HepG2 (cell line): ENCODE results near the gene SDC4. TPM values are rescaled to one million over a fixed set of nuclear protein-coding genes. Genes with fewer than 3 reads are reported as not detected.
A peak's percentile ranks its signal among the peaks of the same experiment; 100 is the strongest.

Source experiments
- AGO2 ChIP-seq: fragments of 200-400 bp; formaldehyde crosslinking; optimal IDR thresholded peaks from 2 replicates; pipeline ENCODE3; 2017; ENCODE audit warnings: mild to moderate bottlenecking, low read depth, low read length, moderate library complexity
- BORCS8-MEF2B ChIP-seq: sonication (generic); formaldehyde crosslinking; IDR thresholded peaks from 2 replicates; pipeline ENCODE4 v1.8.0; 2022; ENCODE audit warnings: mild to moderate bottlenecking, missing genetic modification reagents
- FOXK1 ChIP-seq: sonication (generic); formaldehyde crosslinking; IDR thresholded peaks from 2 replicates; pipeline ENCODE4 v1.4.0; 2020; ENCODE audit warnings: low read depth, missing genetic modification reagents, borderline replicate concordance
- HDAC1 ChIP-seq: sonication (generic); formaldehyde crosslinking; IDR thresholded peaks from 2 replicates; pipeline ENCODE4 v1.5.1; 2020; ENCODE audit warnings: mild to moderate bottlenecking, missing genetic modification reagents
- MIXL1 ChIP-seq: IDR thresholded peaks from 2 replicates; pipeline ENCODE4 v1.6.1; 2016
- MXD4 ChIP-seq: IDR thresholded peaks from 2 replicates; pipeline ENCODE4 v1.6.1; 2016; ENCODE audit warnings: mild to moderate bottlenecking, missing biosample characterization, missing genetic modification reagents
- NFKB2 ChIP-seq: sonication (generic); formaldehyde crosslinking; IDR thresholded peaks from 2 replicates; pipeline ENCODE4 v1.4.0; 2020; ENCODE audit warnings: missing genetic modification reagents, borderline replicate concordance
- PLRG1 ChIP-seq: fragments of 450-650 bp; conservative IDR thresholded peaks from 2 replicates; pipeline ENCODE4 v1.6.1; 2016
- ZNF256 ChIP-seq: sonication (generic); formaldehyde crosslinking; conservative IDR thresholded peaks from 2 replicates; pipeline ENCODE4 v1.4.0; 2020; ENCODE audit warnings: missing genetic modification reagents
- ZNF614 ChIP-seq: IDR thresholded peaks from 2 replicates; pipeline ENCODE4 v1.6.1; 2018; ENCODE audit warnings: missing biosample characterization, missing genetic modification reagents, inconsistent platforms, borderline replicate concordance
- ZNF766 ChIP-seq: sonication (generic); formaldehyde crosslinking; IDR thresholded peaks from 2 replicates; pipeline ENCODE4 v1.5.0; 2020; ENCODE audit warnings: missing genetic modification reagents, borderline replicate concordance
- polyA plus RNA-seq, 8 experiments: library from polyadenylated mRNA; depleted of rRNA in 3 of 8; stranded (reverse) in 7 of 8; unstranded in 1 of 8; fragments of >200 nt; fragmentation: Illumina TruSeq in 4 of 8; extraction: Trizol in 4 of 8; gene quantifications; 2 replicates each; pipeline versions ENCODE4 v1.2.1 to v1.2.3, GENCODE V29; 2011 to 2016; ENCODE audit warnings: low read depth in 4 of 8, missing spikeins in 1 of 8, mixed read lengths in 1 of 8; ENCODE audit not compliant: insufficient read depth in 1 of 8
- total RNA-seq, 5 experiments: library from RNA; depleted of rRNA; stranded (reverse); fragments of >200 nt; fragmentation: Illumina TruSeq; extraction: Trizol; gene quantifications; 2 replicates each; pipeline ENCODE4 v1.2.3, GENCODE V29; 2016; ENCODE audit warnings: low read depth in 1 of 5
- TF ChIP-seq, protein P1 (sequence below): IDR thresholded peaks from 2 replicates; pipeline ENCODE4 v1.6.1; 2016; ENCODE audit warnings: low read depth, borderline replicate concordance
- TF ChIP-seq, protein P2 (sequence below): IDR thresholded peaks from 2 replicates; pipeline ENCODE4 v1.6.1; 2016; ENCODE audit warnings: missing compliant biosample characterization, missing genetic modification reagents, borderline replicate concordance
- TF ChIP-seq, protein P3 (sequence below): IDR thresholded peaks from 2 replicates; pipeline ENCODE4 v1.6.1; 2016
- TF ChIP-seq, protein P4 (sequence below), 2 experiments: sonication (generic) in 1 of 2; formaldehyde crosslinking in 1 of 2; IDR thresholded peaks; 2 replicates each; pipeline versions ENCODE4 v1.4.0 to v1.6.1; 2018 to 2020; ENCODE audit warnings: missing genetic modification reagents in 2 of 2, borderline replicate concordance in 1 of 2, low read depth in 1 of 2, mild to moderate bottlenecking in 1 of 2, missing biosample characterization in 1 of 2
- TF ChIP-seq, protein P5 (sequence below): sonication (generic); formaldehyde crosslinking; IDR thresholded peaks from 2 replicates; pipeline ENCODE4 v1.5.1; 2020; ENCODE audit warnings: mild to moderate bottlenecking, missing genetic modification reagents
- TF ChIP-seq, protein P6 (sequence below): sonication (generic); formaldehyde crosslinking; IDR thresholded peaks from 2 replicates; pipeline ENCODE4 v1.4.0; 2020; ENCODE audit warnings: missing genetic modification reagents, borderline replicate concordance

SDC4 gene
- total and polyA plus RNA-seq, 2 of the 13 experiments (the other 11 are each of a cell fraction or from before 2014, with no cell fraction given), result 49.0 to 65.1 TPM

DNA sequence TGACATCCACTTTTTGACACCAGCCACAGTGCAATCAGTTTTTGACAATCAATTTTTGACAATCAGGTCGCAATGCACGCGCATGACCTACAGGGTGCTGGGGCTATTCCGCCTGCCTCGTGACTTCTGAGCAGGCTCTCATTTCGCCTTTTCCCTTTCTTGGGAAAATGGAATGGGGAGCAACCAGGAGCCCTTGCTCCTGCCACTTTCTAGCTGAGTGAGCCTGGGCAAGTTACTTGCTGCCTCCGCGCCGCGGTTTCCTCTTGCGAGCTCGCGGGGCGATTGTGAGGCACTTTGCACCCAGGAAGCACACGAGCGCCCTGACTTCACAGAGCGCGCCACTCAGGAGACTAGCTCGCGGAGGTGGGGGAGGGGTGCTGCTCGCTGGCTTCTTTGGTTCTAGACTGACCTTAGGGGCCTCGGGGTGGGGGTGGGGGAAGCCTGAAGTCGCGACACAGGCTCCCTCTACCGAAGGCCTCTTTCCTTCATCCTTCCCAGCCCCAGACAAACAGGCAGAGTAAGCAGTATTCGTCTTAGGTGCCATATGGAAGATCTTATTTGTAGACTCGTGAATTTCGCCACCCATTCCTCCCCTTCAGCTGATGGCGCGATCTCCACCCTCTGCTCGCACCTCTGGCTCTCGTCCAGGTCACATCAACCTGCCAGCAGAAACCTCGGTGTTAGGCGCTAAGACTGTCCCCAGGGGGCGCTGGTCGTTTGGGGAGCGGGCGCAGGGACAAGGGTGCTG, 25.3 kb upstream of the SDC4 start (continued):
- TF ChIP-seq FOXK1 (CRISPR knock-in tag) (peak; percentile 32; the same call in 1 of the 2 replicates), AGO2 (no peak), ZNF766 (CRISPR knock-in tag) (peak; percentile 68; the same call in 1 of the 2 replicates), MIXL1 (CRISPR knock-in tag) (0 out of 2 replicates have a peak, but pooled peaks have one; percentile 33), HDAC1 (peak; percentile 14; the same call in 1 of the 2 replicates), ZNF256 (CRISPR knock-in tag) (0 out of 2 replicates have a peak, but pooled peaks have one; percentile 18), ZNF614 (CRISPR knock-in tag) (peak; percentile 85), BORCS8-MEF2B (peak; percentile 35; the same call in 1 of the 2 replicates), MXD4 (peak; percentile 57; the same call in 1 of the 2 replicates), NFKB2 (CRISPR knock-in tag) (peak; percentile 76; the same call in 1 of the 2 replicates), PLRG1 (no peak)
- TF ChIP-seq, protein P1, sequence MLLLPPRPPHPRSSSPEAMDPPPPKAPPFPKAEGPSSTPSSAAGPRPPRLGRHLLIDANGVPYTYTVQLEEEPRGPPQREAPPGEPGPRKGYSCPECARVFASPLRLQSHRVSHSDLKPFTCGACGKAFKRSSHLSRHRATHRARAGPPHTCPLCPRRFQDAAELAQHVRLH (CRISPR knock-in tag), result peak; percentile 81; the same call in 1 of the 2 replicates
- TF ChIP-seq, protein P2, sequence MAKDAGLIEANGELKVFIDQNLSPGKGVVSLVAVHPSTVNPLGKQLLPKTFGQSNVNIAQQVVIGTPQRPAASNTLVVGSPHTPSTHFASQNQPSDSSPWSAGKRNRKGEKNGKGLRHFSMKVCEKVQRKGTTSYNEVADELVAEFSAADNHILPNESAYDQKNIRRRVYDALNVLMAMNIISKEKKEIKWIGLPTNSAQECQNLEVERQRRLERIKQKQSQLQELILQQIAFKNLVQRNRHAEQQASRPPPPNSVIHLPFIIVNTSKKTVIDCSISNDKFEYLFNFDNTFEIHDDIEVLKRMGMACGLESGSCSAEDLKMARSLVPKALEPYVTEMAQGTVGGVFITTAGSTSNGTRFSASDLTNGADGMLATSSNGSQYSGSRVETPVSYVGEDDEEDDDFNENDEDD (CRISPR knock-in tag), result no peak
- TF ChIP-seq, protein P3, sequence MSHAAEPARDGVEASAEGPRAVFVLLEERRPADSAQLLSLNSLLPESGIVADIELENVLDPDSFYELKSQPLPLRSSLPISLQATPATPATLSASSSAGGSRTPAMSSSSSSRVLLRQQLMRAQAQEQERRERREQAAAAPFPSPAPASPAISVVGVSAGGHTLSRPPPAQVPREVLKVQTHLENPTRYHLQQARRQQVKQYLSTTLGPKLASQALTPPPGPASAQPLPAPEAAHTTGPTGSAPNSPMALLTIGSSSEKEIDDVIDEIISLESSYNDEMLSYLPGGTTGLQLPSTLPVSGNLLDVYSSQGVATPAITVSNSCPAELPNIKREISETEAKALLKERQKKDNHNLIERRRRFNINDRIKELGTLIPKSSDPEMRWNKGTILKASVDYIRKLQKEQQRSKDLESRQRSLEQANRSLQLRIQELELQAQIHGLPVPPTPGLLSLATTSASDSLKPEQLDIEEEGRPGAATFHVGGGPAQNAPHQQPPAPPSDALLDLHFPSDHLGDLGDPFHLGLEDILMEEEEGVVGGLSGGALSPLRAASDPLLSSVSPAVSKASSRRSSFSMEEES, result peak; percentile 69; the same call in 1 of the 2 replicates
- TF ChIP-seq, protein P4, sequence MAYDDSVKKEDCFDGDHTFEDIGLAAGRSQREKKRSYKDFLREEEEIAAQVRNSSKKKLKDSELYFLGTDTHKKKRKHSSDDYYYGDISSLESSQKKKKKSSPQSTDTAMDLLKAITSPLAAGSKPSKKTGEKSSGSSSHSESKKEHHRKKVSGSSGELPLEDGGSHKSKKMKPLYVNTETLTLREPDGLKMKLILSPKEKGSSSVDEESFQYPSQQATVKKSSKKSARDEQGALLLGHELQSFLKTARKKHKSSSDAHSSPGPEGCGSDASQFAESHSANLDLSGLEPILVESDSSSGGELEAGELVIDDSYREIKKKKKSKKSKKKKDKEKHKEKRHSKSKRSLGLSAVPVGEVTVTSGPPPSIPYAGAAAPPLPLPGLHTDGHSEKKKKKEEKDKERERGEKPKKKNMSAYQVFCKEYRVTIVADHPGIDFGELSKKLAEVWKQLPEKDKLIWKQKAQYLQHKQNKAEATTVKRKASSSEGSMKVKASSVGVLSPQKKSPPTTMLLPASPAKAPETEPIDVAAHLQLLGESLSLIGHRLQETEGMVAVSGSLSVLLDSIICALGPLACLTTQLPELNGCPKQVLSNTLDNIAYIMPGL (CRISPR knock-in tag; IDR thresholded peaks at IDR 0.05; ENCODE audit: borderline replicate concordance in 1 of 2, low read depth in 1 of 2), result peak; percentile 82 to 96; a peak in 3 of 4 replicates
- TF ChIP-seq, protein P5, sequence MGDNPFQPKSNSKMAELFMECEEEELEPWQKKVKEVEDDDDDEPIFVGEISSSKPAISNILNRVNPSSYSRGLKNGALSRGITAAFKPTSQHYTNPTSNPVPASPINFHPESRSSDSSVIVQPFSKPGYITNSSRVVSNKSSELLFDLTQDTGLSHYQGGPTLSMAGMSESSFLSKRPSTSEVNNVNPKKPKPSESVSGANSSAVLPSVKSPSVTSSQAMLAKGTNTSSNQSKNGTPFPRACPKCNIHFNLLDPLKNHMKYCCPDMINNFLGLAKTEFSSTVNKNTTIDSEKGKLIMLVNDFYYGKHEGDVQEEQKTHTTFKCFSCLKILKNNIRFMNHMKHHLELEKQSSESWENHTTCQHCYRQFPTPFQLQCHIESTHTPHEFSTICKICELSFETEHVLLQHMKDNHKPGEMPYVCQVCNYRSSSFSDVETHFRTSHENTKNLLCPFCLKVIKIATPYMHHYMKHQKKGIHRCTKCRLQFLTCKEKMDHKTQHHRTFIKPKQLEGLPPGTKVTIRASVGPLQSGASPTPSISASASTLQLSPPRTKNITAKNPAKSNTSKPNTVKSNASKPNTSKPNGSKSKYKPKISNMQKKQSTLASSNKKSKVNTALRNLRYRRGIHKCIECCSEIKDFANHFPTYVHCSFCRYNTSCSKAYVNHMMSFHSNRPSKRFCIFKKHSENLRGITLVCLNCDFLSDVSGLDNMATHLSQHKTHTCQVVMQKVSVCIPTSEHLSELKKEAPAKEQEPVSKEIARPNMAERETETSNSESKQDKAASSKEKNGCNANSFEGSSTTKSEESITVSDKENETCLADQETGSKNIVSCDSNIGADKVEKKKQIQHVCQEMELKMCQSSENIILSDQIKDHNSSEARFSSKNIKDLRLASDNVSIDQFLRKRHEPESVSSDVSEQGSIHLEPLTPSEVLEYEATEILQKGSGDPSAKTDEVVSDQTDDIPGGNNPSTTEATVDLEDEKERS (CRISPR knock-in tag), result 0 out of 2 replicates have a peak, but pooled peaks have one; percentile 47
- TF ChIP-seq, protein P6, sequence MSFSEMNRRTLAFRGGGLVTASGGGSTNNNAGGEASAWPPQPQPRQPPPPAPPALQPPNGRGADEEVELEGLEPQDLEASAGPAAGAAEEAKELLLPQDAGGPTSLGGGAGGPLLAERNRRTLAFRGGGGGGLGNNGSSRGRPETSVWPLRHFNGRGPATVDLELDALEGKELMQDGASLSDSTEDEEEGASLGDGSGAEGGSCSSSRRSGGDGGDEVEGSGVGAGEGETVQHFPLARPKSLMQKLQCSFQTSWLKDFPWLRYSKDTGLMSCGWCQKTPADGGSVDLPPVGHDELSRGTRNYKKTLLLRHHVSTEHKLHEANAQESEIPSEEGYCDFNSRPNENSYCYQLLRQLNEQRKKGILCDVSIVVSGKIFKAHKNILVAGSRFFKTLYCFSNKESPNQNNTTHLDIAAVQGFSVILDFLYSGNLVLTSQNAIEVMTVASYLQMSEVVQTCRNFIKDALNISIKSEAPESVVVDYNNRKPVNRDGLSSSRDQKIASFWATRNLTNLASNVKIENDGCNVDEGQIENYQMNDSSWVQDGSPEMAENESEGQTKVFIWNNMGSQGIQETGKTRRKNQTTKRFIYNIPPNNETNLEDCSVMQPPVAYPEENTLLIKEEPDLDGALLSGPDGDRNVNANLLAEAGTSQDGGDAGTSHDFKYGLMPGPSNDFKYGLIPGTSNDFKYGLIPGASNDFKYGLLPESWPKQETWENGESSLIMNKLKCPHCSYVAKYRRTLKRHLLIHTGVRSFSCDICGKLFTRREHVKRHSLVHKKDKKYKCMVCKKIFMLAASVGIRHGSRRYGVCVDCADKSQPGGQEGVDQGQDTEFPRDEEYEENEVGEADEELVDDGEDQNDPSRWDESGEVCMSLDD (CRISPR knock-in tag), result no peak
